Mesothelial cell of epicardium (in vitro differentiated cells): Measurements from ENCODE around the gene MELTF. TPM values are rescaled to one million over a fixed set of nuclear protein-coding genes. Genes with fewer than 3 reads are reported as not detected.
"Not testable (repeated sequence)": the region's sequence is repeated elsewhere in the genome, so short reads cannot be mapped to it uniquely, and the experiment has no call there.

ENCODE experiments used
- DNase-seq, 2 experiments: peaks; one replicate each; pipeline ENCODE4 v3.0.0; 2021; ENCODE audit warnings: low spot score in 2 of 2; ENCODE audit not compliant: unreplicated experiment in 2 of 2
- H3K27ac Mint-ChIP-seq: 2 replicates; pipeline ENCODE4 v1.8.0; 2021; ENCODE audit warnings: mixed read lengths
- H3K27me3 Mint-ChIP-seq: 2 replicates; pipeline ENCODE4 v1.8.0; 2021; ENCODE audit warnings: low read depth, mixed read lengths
- H3K36me3 Mint-ChIP-seq: 2 replicates; pipeline ENCODE4 v1.8.0; 2021; ENCODE audit warnings: mixed read lengths
- H3K4me1 Mint-ChIP-seq: 2 replicates; pipeline ENCODE4 v1.8.0; 2021; ENCODE audit warnings: mixed read lengths
- H3K4me3 Mint-ChIP-seq: 2 replicates; pipeline ENCODE4 v1.8.0; 2021; ENCODE audit warnings: mild to moderate bottlenecking, moderate library complexity, mixed read lengths
- H3K9me3 Mint-ChIP-seq: 2 replicates; pipeline ENCODE4 v1.8.0; 2021; ENCODE audit warnings: mixed read lengths
- total RNA-seq: library from RNA; stranded (reverse); gene quantifications from 3 replicates; pipeline ENCODE4 v1.2.1, GENCODE V29; 2021
- TF ChIP-seq, protein P1 (sequence below): fragments of 200-600 bp; sonication (generic); IDR thresholded peaks from one replicate; pipeline ENCODE4 v1.5.0; 2021; ENCODE audit warnings: antibody characterized with exemption; ENCODE audit not compliant: unreplicated experiment

MELTF gene
- total RNA-seq, 1 donor from 2014 or later = 9.2 TPM

DNA sequence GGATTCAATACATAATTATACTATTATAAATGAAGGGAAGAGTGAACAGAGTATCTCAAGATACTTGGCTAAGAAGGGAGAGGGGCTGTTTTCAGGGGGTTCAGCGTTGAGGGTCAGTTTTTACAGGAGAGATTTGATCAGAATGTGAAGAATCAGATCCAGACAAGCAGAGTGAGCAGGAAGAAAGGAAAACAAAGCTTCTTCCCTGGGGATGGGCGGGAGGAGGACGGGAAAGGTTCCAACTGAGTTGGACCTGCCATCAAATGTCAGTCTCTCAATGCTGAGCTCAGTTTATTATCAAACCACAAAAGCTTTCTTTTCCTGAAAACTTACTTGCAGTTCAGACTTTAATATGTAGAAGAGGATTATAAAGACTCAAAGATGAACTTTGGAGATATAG is 6.0 kb upstream of the MELTF start:
- peaks cover 8% of the 10 kb centered on the region for H3K4me1 Mint-ChIP-seq
- no peaks in the 10 kb centered on the region for H3K9me3 Mint-ChIP-seq
- peaks cover 6% of the 10 kb centered on the region for H3K27me3 Mint-ChIP-seq
- TF ChIP-seq, protein P1, sequence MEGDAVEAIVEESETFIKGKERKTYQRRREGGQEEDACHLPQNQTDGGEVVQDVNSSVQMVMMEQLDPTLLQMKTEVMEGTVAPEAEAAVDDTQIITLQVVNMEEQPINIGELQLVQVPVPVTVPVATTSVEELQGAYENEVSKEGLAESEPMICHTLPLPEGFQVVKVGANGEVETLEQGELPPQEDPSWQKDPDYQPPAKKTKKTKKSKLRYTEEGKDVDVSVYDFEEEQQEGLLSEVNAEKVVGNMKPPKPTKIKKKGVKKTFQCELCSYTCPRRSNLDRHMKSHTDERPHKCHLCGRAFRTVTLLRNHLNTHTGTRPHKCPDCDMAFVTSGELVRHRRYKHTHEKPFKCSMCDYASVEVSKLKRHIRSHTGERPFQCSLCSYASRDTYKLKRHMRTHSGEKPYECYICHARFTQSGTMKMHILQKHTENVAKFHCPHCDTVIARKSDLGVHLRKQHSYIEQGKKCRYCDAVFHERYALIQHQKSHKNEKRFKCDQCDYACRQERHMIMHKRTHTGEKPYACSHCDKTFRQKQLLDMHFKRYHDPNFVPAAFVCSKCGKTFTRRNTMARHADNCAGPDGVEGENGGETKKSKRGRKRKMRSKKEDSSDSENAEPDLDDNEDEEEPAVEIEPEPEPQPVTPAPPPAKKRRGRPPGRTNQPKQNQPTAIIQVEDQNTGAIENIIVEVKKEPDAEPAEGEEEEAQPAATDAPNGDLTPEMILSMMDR = no peak
- H3K27ac Mint-ChIP-seq = no peak overlapping the region
- no peaks in the 10 kb centered on the region for H3K36me3 Mint-ChIP-seq
- DNase-seq = no peak
- H3K4me3 Mint-ChIP-seq = no peak overlapping the region

DNA sequence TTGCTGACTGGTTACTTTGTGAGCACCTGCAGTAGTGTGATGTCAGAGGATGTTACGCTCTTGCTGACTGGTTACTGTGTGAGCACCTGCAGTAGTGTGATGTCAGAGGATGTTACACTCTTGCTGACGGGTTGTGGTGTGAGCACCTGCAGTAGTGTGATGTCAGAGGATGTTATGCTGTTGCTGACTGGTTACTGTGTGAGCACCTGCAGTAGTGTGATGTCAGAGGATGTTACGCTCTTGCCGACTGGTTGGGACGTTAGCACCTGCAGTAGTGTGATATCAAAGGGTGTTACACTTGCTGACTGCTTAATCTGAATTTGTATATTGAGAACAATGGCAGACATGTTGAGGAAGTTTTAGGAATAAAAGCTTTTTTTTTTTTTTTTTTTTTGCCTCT is 5.2 kb upstream of the MELTF start:
- not testable (repeated sequence) for H3K4me3 Mint-ChIP-seq, H3K9me3 Mint-ChIP-seq, DNase-seq, H3K36me3 Mint-ChIP-seq, H3K4me1 Mint-ChIP-seq, H3K27ac Mint-ChIP-seq
- peaks cover 10% of the 10 kb centered on the region for H3K27me3 Mint-ChIP-seq

DNA sequence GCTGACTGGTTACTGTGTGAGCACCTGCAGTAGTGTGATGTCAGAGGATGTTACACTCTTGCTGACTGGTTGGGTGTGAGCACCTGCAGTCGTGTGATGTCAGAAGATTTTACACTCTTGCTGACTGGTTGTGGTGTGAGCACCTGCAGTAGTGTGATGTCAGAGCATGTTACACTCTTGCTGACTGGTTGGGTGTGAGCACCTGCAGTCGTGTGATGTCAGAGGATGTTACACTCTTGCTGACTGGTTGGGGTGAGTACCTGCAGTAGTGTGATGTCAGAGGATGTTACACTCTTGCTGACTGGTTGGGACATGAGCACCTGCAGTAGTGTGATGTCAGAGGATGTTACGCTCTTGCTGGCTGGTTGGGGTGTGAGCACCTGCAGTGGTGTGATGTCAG is 4.1 kb upstream of the MELTF start:
- H3K4me3 Mint-ChIP-seq, H3K36me3 Mint-ChIP-seq, DNase-seq, H3K9me3 Mint-ChIP-seq, H3K27ac Mint-ChIP-seq: not testable (repeated sequence)
- H3K4me1 Mint-ChIP-seq = peaks cover 12% of the 10 kb centered on the region
- H3K27me3 Mint-ChIP-seq = peaks cover 14% of the 10 kb centered on the region

DNA sequence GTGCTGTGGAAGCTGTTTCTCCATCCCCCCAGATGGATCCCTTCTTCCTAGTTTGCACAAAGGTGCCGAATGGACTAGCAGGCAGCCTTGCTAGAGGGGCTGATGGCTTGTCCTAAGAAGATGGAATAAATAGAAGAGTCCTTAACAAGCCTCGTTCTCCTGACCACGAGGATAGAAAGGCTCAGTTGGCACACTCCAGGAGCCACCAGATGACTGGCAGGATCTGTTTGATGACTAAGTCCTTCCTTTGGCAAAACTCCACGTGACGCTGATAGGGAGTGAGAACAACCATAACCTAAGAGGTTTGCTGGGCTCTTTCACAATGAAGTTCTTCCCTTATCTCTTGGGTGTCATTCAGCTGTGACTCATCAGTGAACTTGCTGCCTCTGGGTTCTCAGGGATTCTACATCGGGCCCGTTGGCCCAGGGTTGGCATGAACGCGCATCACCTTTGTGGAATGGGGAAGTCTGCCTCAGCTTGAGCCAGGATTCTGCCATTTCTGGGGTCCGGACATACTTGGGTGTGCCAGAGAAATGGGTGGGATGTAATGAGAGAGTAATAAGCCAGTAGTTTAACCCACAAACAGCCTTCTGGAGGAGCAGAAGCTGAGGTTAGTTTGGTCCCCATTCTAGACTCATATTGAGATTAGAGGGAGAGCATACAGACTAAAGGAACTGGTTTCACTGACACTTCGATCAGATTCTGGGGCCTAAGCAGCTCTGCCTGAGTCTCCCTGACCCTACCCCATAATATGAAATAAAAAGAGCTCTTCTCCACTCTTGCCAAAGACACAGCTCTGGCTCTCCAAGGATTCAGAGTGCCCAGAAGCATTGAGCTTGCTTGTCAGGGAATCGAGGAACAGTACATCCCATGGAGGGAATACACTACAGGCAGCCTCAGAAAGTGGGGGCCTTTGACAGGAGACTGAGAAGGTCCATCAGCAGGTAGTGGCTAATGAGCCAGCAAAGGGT is 2.0 kb upstream of the MELTF start:
- Mint-ChIP-seq H3K36me3 (no peaks in the 10 kb centered on the region), H3K4me3 (peak overlapping the region; percentile 34), H3K27ac (peak overlapping the region; percentile 50), H3K27me3 (peaks cover 14% of the 10 kb centered on the region), H3K4me1 (peaks cover 12% of the 10 kb centered on the region), H3K9me3 (no peaks in the 10 kb centered on the region)
- DNase-seq = no peak
- TF ChIP-seq, protein P1 = no peak

DNA sequence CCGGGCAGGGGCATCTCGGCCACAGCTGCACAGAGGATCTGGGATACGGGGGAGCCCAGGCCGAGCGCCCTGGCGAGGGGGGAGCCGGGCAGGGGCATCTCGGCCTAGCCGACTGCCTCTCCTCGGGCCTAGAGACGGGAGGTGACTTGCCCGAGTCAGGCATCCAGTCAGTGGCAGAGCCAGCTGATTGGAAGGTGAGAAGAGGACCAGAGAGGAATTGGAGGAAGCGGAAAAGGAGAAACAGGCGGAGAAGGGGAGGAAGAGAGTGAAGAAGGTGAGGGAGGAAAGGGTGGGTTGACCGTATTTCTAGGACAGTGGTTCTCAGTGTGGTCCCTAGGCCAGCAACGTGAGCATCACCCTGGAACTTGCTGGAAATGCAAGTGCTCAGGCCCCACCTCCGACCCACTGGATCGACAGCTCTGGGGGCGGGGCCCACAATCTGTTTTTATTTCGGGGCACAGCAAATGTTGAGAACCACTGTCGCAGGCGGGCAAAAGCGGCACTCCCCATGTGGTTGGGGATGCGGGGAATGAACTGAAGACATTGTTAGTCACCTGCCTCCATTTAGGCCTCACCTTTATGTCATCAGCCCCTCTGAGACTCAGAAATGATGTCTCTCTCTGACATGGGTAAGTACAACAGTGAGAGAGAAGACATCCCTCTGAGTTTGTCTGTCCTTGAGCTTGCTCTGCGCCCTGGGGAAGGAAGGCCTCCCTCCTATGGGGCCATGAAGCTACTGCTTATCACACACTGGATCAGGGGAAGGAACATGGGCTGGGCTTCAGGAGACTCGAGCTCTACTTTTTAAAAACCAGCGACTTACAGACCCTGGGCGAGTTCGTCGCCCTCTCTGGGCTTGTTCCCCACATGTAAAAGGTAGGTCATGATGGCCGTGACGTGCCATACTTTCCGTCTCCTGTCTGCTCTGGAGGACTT is 1.0 kb upstream of the MELTF start:
- TF ChIP-seq, protein P1 = no peak
- no peaks in the 10 kb centered on the region for H3K9me3 Mint-ChIP-seq
- peaks cover 8% of the 10 kb centered on the region for H3K4me1 Mint-ChIP-seq
- no peak for DNase-seq
- no peaks in the 10 kb centered on the region for H3K36me3 Mint-ChIP-seq
- H3K4me3 Mint-ChIP-seq = peak overlapping the region; percentile 34
- H3K27me3 Mint-ChIP-seq = peaks cover 12% of the 10 kb centered on the region
- no peak overlapping the region for H3K27ac Mint-ChIP-seq

DNA sequence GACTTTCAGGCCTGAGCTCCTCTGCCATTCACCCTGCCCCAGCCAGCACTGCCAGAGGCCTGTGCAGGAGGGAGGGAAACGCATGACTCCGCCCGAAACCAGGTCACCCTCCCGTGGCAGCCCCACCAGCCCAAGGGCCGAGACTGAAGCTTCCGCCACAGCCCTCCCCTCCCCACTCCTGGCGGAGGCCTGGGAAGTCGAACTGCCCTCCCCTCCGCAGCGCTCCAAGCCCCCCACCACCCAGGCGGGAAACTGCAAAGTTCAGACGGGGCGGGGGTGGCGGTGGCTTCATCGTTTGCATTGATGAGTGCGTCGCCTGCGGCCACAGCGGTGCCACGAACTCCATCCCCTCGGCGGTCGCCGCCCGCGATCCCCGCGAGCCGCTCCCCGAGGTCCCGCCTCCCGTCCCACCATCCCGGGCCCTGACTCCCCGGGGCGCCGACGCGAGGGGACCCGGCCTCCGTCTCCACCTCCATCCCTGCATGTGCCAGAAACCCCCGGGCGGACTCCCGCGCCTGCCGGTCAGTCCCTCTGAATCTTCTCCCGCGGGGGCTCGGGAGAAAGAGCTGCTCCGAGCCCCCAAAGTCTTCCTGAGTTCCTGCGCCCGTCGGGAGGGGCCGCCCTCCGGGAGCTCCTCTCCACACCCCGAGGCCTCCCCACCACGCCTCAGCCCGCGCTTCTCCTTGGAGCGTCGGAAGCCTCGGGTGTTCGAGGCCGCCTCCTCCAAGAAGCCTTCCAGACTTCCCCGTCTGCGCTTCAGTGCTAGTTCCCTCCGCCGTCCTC is 698 bp downstream of the MELTF start:
- Mint-ChIP-seq H3K4me3 (peak overlapping the region; percentile 63), H3K27me3 (peaks cover 10% of the 10 kb centered on the region), H3K27ac (no peak overlapping the region), H3K4me1 (peaks cover 6% of the 10 kb centered on the region), H3K9me3 (no peaks in the 10 kb centered on the region), H3K36me3 (no peaks in the 10 kb centered on the region)
- TF ChIP-seq, protein P1 = no peak
- DNase-seq = no peak
